ENCODE measurements around the gene SHISA6. TPM values are rescaled to one million over a fixed set of nuclear protein-coding genes. Genes with fewer than 3 reads are reported as not detected.

SHISA6 gene
- total RNA-seq, 1 experiment from 2014 or later, result 2.9 TPM

DNA sequence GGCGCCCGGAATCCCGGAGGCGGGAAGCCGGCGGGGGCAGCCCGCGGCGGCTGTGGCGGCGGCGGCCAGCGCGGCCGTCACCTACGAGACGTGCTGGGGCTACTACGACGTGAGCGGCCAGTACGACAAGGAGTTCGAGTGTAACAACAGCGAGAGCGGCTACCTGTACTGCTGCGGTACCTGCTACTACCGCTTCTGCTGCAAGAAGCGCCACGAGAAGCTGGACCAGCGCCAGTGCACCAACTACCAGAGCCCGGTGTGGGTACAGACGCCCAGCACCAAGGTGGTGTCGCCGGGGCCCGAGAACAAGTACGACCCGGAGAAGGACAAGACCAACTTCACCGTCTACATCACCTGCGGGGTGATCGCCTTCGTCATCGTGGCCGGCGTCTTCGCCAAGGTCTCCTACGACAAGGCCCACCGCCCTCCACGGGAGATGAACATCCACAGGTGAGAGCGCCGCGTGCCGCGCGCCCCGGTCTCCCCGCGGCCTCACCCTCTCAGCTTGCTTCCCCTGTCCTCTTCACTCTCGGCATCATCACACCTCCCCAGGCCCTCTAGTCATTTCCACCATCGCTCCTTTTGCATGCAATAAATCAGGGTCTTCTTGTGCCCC is 706 bp downstream of the SHISA6 start:
- TF ChIP-seq, protein P1, sequence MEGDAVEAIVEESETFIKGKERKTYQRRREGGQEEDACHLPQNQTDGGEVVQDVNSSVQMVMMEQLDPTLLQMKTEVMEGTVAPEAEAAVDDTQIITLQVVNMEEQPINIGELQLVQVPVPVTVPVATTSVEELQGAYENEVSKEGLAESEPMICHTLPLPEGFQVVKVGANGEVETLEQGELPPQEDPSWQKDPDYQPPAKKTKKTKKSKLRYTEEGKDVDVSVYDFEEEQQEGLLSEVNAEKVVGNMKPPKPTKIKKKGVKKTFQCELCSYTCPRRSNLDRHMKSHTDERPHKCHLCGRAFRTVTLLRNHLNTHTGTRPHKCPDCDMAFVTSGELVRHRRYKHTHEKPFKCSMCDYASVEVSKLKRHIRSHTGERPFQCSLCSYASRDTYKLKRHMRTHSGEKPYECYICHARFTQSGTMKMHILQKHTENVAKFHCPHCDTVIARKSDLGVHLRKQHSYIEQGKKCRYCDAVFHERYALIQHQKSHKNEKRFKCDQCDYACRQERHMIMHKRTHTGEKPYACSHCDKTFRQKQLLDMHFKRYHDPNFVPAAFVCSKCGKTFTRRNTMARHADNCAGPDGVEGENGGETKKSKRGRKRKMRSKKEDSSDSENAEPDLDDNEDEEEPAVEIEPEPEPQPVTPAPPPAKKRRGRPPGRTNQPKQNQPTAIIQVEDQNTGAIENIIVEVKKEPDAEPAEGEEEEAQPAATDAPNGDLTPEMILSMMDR (conservative IDR thresholded peaks at IDR 0.05), result no peak
- Histone ChIP-seq H3K27ac (ENCODE audit: insufficient read length, low read depth, low read length) (no peak overlapping the region), H3K27me3 (ENCODE audit: insufficient read depth, low read length) (peaks cover 24% of the 10 kb centered on the region), H3K79me1 (ENCODE audit: insufficient read depth, low read depth, low read length, poor library complexity, severe bottlenecking) (no peaks in the 10 kb centered on the region), H3K79me2 (ENCODE audit: insufficient read depth, low read length) (no peaks in the 10 kb centered on the region), H2BK120ac (ENCODE audit: low read depth, low read length, poor library complexity, severe bottlenecking) (no peak overlapping the region), H3K14ac (ENCODE audit: insufficient read depth, low read length) (no peak overlapping the region), H2BK5ac (ENCODE audit: insufficient read length, low read length) (no peak overlapping the region), H2BK12ac (ENCODE audit: insufficient read length, low read depth, low read length) (no peak overlapping the region), H3K4me1 (ENCODE audit: insufficient read depth, low read length) (peaks cover 3% of the 10 kb centered on the region; the same call in 1 of the 2 replicates), H2AK5ac (ENCODE audit: insufficient read length, low read length) (no peak overlapping the region), H4K91ac (ENCODE audit: insufficient read length, low read depth, low read length) (no peak overlapping the region), H3K56ac (ENCODE audit: insufficient read length, low read depth, low read length) (no peak overlapping the region), H4K5ac (ENCODE audit: insufficient read length, low read depth, low read length) (no peak overlapping the region), H3K9me3 (ENCODE audit: control insufficient read depth, low read depth, low read length) (no peaks in the 10 kb centered on the region), H3K4ac (ENCODE audit: low read depth, low read length) (no peak overlapping the region), H3K23ac (ENCODE audit: insufficient read length, low read depth, low read length) (no peak overlapping the region), H3K9ac (ENCODE audit: extremely low read depth, insufficient read length, low read length) (no peak overlapping the region), H3T11ph (ENCODE audit: low read length) (no peak overlapping the region), H3K4me2 (ENCODE audit: insufficient read depth, insufficient read length, low read length) (peak overlapping the region; percentile 32), H2AFZ (ENCODE audit: low read length) (no peak overlapping the region), H4K8ac (replicated peaks; ENCODE audit: insufficient read length, low read depth, low read length) (no peak overlapping the region), H3K18ac (ENCODE audit: insufficient read length, low read depth, low read length) (no peak overlapping the region), H4K20me1 (ENCODE audit: control insufficient read depth, insufficient read depth, insufficient read length) (peaks cover 4% of the 10 kb centered on the region), H2BK15ac (ENCODE audit: low read depth, low read length) (no peak overlapping the region), H3K23me2 (ENCODE audit: insufficient read length, low read depth, low read length, poor library complexity, severe bottlenecking) (no peaks in the 10 kb centered on the region), H2BK20ac (ENCODE audit: low read depth, low read length, poor library complexity, severe bottlenecking) (no peak overlapping the region)
- H3K9me3 Mint-ChIP-seq, result peaks cover 0 to 2% of the 10 kb centered on the region in 2 experiments; a peak in 1 of 5 replicates
- WGBS (ENCODE audit: extremely low coverage, insufficient read length, low lambda C conversion rate), result no CpG with 5 or more reads among the region's 58 CpGs
- peaks cover 81% of the 10 kb centered on the region for H3K27me3 Mint-ChIP-seq (ENCODE audit: low read depth)
- DNase-seq, result peak; percentile 72
- H3K4me3 Mint-ChIP-seq, result peak overlapping the region; percentile 52 to 78
- H3K4me1 Mint-ChIP-seq, result peaks cover 41 to 44% of the 10 kb centered on the region in 2 experiments
- H3K36me3 Mint-ChIP-seq (ENCODE audit: insufficient read depth in 1 of 3, low read depth in 3 of 3), result peaks cover 0 to 2% (median 0%) of the 10 kb centered on the region in 3 experiments; a peak in 2 of 7 replicates
- H3K27ac Mint-ChIP-seq, result no peak overlapping the region; a peak in 1 of 7 replicates
